Activated CD8-positive, alpha-beta memory T cell treated with anti-CD3 and anti-CD28 coated beads, Interleukin-2, amount 10 ng/mL, durations not matched to agents 7 days and 5 days (primary cell): ENCODE measurements around the gene PLB1. TPM values are rescaled to one million over a fixed set of nuclear protein-coding genes. Genes with fewer than 3 reads are reported as not detected.

Source experiments
- ATAC-seq: fragments of 150-1000 bp; cut with Tn5 transposase; one replicate; pipeline ENCODE4 v1.10.0; 2021; ENCODE audit warnings: moderate library complexity
- CTCF ChIA-PET: fragments of 350-600 bp; sonication (Branson Sonifier 250); formaldehyde crosslinking; loops from one replicate; lab custom pipeline; 2021; ENCODE audit warnings: antibody characterized with exemption; lab: Charles Lee
- DNase-seq: peaks from one replicate; pipeline ENCODE4 v3.0.0-alpha.2; 2020
- H3K27ac Mint-ChIP-seq: one replicate; pipeline ENCODE4 v1.8.0; 2021; ENCODE audit warnings: mild to moderate bottlenecking, mixed read lengths
- H3K27me3 Mint-ChIP-seq: one replicate; pipeline ENCODE4 v1.8.0; 2021; ENCODE audit warnings: mixed read lengths
- H3K36me3 Mint-ChIP-seq: one replicate; pipeline ENCODE4 v1.8.0; 2021; ENCODE audit warnings: mild to moderate bottlenecking, mixed read lengths
- H3K4me1 Mint-ChIP-seq: one replicate; pipeline ENCODE4 v1.8.0; 2021; ENCODE audit warnings: mixed read lengths
- H3K4me3 Mint-ChIP-seq: one replicate; pipeline ENCODE4 v1.8.0; 2021; ENCODE audit warnings: mild to moderate bottlenecking, moderate library complexity, mixed read lengths
- H3K9me3 Mint-ChIP-seq: one replicate; pipeline ENCODE4 v1.8.0; 2022; ENCODE audit warnings: low read depth, mixed read lengths
- total RNA-seq, 2 experiments: library from RNA; stranded (reverse); gene quantifications; one replicate each; pipeline ENCODE4 v1.2.3, GENCODE V29; 2021

The PLB1 gene
- total RNA-seq, 2 experiments from 2014 or later: 0.67 to 1.2 TPM

DNA sequence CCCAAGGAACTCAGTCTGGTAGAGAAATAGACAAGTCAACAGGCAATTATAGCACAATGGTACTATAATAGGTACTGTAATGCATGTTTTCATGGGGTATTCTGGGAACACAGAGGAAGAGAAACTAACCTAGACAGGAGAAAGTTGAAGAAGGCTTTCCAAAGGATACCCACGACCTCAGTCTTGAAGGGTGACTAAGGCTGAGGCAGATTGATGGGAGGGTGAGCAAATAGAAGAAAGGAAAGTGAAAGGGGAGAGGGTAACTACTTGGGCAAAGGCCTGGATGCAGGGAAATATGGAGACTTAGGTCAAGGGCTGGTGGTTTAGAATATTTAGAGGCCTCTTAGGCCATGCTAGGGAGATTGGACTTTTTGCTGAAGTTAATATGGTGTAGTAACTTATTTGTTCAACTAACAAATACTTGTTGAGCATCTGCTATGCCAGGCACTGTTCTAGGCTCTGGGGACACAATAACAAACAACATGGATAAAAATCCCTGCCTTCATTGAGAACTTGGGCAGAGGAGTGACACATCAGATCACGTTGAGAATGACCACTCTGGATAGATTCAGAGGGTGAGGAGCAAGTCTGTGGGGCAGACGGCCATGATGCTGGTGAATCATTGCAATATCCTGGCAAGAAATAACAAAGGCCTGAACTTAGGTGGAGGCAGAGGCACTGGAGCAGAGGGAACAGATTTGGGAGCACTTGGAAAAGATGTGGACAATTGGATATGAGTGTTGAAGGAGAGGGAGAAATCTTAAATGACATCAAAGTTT lies 56.4 kb downstream of the PLB1 start:
- H3K4me1 Mint-ChIP-seq: peaks cover 28% of the 10 kb centered on the region
- H3K9me3 Mint-ChIP-seq: no peaks in the 10 kb centered on the region
- no peaks in the 10 kb centered on the region for H3K36me3 Mint-ChIP-seq
- no peak overlapping the region for H3K4me3 Mint-ChIP-seq
- no peak for ATAC-seq
- no peaks in the 10 kb centered on the region for H3K27me3 Mint-ChIP-seq
- H3K27ac Mint-ChIP-seq: peak overlapping the region; percentile 3
- no peak for DNase-seq
- CTCF ChIA-PET: no interaction called here

DNA sequence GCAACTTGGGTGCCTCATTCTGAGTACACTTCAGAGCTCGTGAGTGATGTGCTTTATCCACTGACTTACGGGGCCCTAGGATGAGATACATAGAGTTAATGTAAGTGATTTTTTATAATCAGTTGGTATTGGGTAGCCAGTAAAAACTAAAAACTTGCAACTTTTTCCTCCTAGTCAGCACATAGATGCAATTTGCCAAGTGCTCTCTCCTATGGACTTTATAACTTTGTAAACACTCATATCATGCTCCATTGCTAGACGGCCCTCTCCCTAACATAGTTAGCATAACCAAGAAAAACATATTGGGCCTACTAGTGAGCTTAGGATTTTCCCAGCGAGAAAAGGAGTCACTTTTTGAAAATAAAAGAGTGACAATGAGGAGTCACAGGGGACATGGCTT lies 60.4 kb downstream of the PLB1 start:
- Mint-ChIP-seq H3K27ac (no peak overlapping the region), H3K4me1 (peaks cover 8% of the 10 kb centered on the region), H3K4me3 (no peak overlapping the region), H3K36me3 (no peaks in the 10 kb centered on the region), H3K27me3 (no peaks in the 10 kb centered on the region), H3K9me3 (no peaks in the 10 kb centered on the region)
- CTCF ChIA-PET: interaction anchor here (1.9 to 3.8 kb wide), 2 partner anchors 11 kb away, joined by 5 to 23 read pairs; no protein-coding TSS in a partner anchor
- DNase-seq (no peak), ATAC-seq (no peak)

DNA sequence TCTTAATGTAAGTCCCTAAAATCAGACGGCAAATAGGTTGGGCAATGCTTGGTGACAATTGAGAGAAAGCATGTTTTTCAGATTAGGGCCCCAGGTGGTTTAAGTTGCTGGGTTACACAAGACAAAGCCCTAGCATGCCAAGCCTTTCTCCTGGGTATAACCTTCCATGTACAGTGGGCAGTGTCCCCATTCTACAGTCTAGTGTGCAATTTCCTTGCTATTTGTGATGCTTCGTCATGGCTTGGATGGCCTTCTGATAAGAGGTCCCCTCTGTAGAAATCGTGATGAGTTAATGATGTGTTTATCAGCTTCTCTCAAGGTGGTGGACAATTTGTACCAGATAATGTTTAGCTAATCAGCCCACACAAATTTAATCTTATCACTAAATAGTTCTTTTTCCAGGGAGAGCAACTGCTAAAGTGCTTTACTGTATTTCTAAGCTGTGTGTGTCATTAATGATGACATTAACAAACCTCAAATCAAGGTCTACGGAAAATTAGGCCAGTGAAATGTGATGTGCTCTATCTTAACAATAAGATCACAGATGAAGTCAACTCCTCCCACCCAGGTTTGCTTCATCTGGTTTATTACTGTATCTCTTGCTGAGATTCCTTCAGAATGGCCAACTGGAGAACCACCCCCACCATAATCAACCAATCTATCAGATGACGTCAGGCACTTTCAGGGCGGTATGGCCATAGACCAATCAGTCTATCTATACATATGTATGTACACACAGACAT lies 61.7 kb downstream of the PLB1 start:
- DNase-seq (no peak), ATAC-seq (no peak)
- Mint-ChIP-seq H3K27ac (no peak overlapping the region), H3K9me3 (no peaks in the 10 kb centered on the region), H3K27me3 (no peaks in the 10 kb centered on the region), H3K36me3 (no peaks in the 10 kb centered on the region), H3K4me3 (no peak overlapping the region), H3K4me1 (peaks cover under 1% of the 10 kb centered on the region)
- CTCF ChIA-PET: interaction anchor here (0.7 to 3.8 kb wide), 3 partner anchors 10 to 36 kb away, joined by 3 to 23 read pairs (median 6); no protein-coding TSS in a partner anchor

DNA sequence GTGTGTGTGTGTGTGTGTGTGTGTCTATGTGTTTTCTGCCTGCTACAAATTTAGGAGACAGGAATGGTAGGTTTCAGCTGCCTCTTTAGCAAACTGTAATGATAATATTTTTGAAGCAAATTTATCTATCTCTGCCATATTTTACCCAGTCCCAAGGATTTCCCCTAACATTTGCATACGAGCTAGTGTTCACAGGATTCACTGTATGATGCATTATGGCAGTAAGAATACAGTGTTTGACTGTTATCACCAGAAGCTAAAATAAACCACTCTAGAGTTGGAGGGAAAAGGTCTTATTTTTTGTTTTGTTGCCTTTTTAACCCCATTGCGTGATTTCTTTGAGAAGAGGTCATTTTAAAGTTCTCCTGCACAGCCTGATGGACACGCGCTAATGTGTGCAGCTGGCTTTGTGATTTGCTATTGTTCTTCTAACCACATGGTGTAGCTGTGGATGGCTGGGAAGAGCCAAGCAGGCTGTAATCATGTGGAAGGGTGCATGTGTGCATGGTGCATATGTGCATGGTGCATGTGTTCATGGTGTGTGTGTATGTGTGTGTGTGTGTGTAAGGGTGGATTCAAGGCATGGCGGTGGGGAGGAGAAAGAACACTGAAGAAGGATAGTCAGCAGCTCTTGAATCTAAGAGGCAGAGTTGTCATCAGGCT lies 62.4 kb downstream of the PLB1 start:
- peaks cover 3% of the 10 kb centered on the region for H3K4me1 Mint-ChIP-seq
- no peak for DNase-seq

DNA sequence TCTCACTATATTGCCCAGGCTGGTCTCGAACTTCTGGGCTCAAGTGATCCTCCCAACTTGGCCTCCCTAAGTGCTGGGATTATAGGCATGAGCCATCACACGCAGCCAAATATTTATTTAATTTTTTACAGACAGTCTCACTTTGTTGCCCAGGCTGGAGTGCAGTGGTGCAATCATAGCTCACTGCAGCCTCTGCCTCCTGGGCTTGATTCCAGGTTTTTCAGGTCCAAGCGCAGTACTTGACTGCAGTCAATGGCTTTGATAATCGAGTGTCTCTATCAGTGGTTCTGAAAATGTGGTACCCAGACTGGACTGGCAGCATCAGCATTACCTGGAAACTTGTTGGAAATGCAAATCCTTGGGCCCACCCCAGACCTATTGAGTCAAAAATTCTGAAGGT lies 63.1 kb downstream of the PLB1 start:
- CTCF ChIA-PET: interaction anchor here (2.2 to 3.8 kb wide), 2 partner anchors 8 to 11 kb away, joined by 6 to 23 read pairs; no protein-coding TSS in a partner anchor
- H3K27ac Mint-ChIP-seq: no peak overlapping the region
- ATAC-seq (no peak), DNase-seq (no peak)
- H3K36me3 Mint-ChIP-seq: no peaks in the 10 kb centered on the region
- peaks cover 3% of the 10 kb centered on the region for H3K4me1 Mint-ChIP-seq
- no peaks in the 10 kb centered on the region for H3K9me3 Mint-ChIP-seq
- H3K27me3 Mint-ChIP-seq: no peaks in the 10 kb centered on the region
- no peak overlapping the region for H3K4me3 Mint-ChIP-seq

More for the DNA sequence above, 62.4 kb downstream of the PLB1 start:
- Mint-ChIP-seq H3K27ac (no peak overlapping the region), H3K4me3 (no peak overlapping the region), H3K9me3 (no peaks in the 10 kb centered on the region), H3K36me3 (no peaks in the 10 kb centered on the region), H3K27me3 (no peaks in the 10 kb centered on the region)
- ATAC-seq: no peak
- CTCF ChIA-PET: interaction anchor here (0.7 to 3.8 kb wide), 3 partner anchors 9 to 35 kb away, joined by 3 to 23 read pairs (median 6); no protein-coding TSS in a partner anchor

- no peak for ATAC-seq
- CTCF ChIA-PET: interaction anchor here (0.7 to 4.9 kb wide), 4 partner anchors 11 to 52 kb away, joined by 3 to 43 read pairs (median 4); no protein-coding TSS in a partner anchor
- Mint-ChIP-seq H3K9me3 (no peaks in the 10 kb centered on the region), H3K27ac (no peak overlapping the region), H3K4me1 (peaks cover 22% of the 10 kb centered on the region), H3K4me3 (no peak overlapping the region), H3K27me3 (peaks cover 10% of the 10 kb centered on the region), H3K36me3 (no peaks in the 10 kb centered on the region)
- no peak for DNase-seq
These were observed 68.0 kb downstream of the PLB1 start for GRCh38 chr2:28563869-28564268.

DNA sequence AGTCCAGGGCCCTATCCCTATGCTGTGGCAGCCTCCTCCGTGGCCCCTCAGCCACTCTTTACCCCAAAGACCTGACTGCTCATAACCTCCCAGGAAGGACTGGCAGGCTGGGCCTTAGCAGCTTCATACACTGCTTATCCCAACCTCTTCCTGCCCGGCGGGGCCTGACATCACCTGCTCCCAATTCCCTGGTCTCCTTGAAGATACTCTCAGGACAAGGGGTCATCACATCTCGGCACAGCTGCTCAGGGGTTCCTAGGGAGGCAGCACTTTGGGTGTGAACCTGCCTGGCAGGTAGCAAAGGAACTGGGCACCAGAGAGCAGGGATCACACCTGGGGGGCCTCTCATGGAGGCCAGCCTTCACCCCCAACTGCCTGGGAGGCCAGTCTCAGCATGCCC lies 68.5 kb downstream of the PLB1 start:
- ATAC-seq: no peak

GRCh38 chr2:28565033-28565432 lies 69.2 kb downstream of the PLB1 start:
- Mint-ChIP-seq H3K36me3 (peaks cover 1% of the 10 kb centered on the region), H3K27me3 (peaks cover 12% of the 10 kb centered on the region), H3K9me3 (no peaks in the 10 kb centered on the region), H3K4me1 (peaks cover 22% of the 10 kb centered on the region), H3K4me3 (no peak overlapping the region), H3K27ac (no peak overlapping the region)
- CTCF ChIA-PET: interaction anchor here (0.6 to 4.9 kb wide), 4 partner anchors 12 to 187 kb away, joined by 4 to 43 read pairs (median 8); partner anchors contain the start of gene PPP1CB
- DNase-seq (no peak), ATAC-seq (no peak)

More for the DNA sequence above, 68.5 kb downstream of the PLB1 start:
- Mint-ChIP-seq H3K4me1 (peaks cover 22% of the 10 kb centered on the region), H3K4me3 (no peak overlapping the region), H3K36me3 (no peaks in the 10 kb centered on the region), H3K27ac (no peak overlapping the region), H3K9me3 (no peaks in the 10 kb centered on the region), H3K27me3 (peaks cover 12% of the 10 kb centered on the region)
- CTCF ChIA-PET: interaction anchor here (0.7 to 4.9 kb wide), 4 partner anchors 11 to 51 kb away, joined by 3 to 43 read pairs (median 4); no protein-coding TSS in a partner anchor
- no peak for DNase-seq

GRCh38 chr2:28565720-28566295 lies 69.9 kb downstream of the PLB1 start:
- no peak for DNase-seq
- ATAC-seq: no peak
- Mint-ChIP-seq H3K27ac (no peak overlapping the region), H3K4me1 (peaks cover 22% of the 10 kb centered on the region), H3K27me3 (peaks cover 12% of the 10 kb centered on the region), H3K36me3 (peaks cover 5% of the 10 kb centered on the region), H3K9me3 (peaks cover 1% of the 10 kb centered on the region), H3K4me3 (peak overlapping the region; percentile 84)
- CTCF ChIA-PET: interaction anchor here (0.7 to 4.9 kb wide), 33 partner anchors 9 to 645 kb away, joined by 3 to 43 read pairs (median 6); partner anchors contain the start of genes PPP1CB, TRMT61B and WDR43

DNA sequence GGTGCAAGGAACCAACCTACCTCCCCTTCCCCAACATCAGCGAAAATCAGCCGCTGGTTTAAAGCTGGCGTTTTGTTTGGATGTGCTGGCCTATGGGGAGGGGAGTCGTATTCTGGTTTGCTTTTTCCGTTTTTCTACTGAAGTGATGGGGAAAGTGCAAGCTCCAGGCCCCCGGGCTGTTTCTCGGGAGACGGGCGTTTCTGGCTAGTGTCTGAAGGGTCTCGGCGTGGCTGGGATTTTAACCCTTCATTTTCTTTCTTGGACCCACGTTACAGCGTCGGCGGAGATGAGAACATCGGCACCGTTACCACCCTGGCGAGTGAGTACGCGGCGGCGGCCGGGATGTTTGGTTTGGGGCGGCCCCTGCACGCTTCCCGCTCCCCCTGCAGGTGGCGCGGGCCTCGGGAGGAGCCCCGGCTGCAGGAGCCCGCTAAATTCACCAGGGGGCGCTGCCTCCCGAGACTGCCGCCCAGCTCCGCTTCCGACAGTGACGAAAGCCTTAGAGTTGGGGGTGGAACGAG lies 70.7 kb downstream of the PLB1 start:
- Mint-ChIP-seq H3K36me3 (peaks cover 7% of the 10 kb centered on the region), H3K27me3 (peaks cover 16% of the 10 kb centered on the region), H3K4me3 (peak overlapping the region; percentile 84), H3K4me1 (peaks cover 22% of the 10 kb centered on the region), H3K9me3 (peaks cover 6% of the 10 kb centered on the region), H3K27ac (peak overlapping the region; percentile 84)
- CTCF ChIA-PET: interaction anchor here (0.7 to 4.9 kb wide), 43 partner anchors 9 to 644 kb away, joined by 3 to 43 read pairs (median 4); partner anchors contain the start of genes PPP1CB, TRMT61B and WDR43
- ATAC-seq (peak; percentile 95), DNase-seq (peak; percentile 91)

DNA sequence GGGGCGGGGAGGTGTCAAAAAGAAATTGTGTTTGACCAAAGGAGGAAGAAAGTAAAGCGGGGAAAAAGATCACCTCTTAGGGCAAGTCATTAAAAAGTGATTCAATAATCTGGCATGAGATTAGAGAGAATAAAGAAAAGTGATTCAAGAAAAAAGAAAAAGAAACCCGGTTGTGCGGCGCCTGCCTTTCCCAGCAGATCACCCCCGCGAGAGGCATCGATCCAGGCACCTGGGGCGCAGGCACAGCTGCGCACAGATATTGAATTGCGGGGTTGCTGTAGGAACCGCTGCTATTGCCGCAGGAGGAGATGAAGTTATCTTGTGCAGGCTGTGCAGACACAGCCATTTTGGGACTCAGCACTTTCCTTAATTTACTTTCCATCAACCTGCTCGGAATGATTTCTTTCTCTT lies 71.2 kb downstream of the PLB1 start:
- Mint-ChIP-seq H3K27me3 (peaks cover 18% of the 10 kb centered on the region), H3K36me3 (peaks cover 7% of the 10 kb centered on the region), H3K27ac (peak overlapping the region; percentile 84), H3K9me3 (peaks cover 8% of the 10 kb centered on the region), H3K4me1 (peaks cover 22% of the 10 kb centered on the region), H3K4me3 (peak overlapping the region; percentile 84)
- ATAC-seq: peak; percentile 37
- DNase-seq: peak; percentile 52
- CTCF ChIA-PET: interaction anchor here (0.6 to 4.9 kb wide), 41 partner anchors 10 to 643 kb away, joined by 3 to 43 read pairs (median 4); partner anchors contain the start of genes PPP1CB, TRMT61B and WDR43

- Mint-ChIP-seq H3K4me1 (peaks cover 19% of the 10 kb centered on the region), H3K4me3 (peak overlapping the region; percentile 84), H3K36me3 (peaks cover 7% of the 10 kb centered on the region), H3K27me3 (peaks cover 18% of the 10 kb centered on the region), H3K27ac (no peak overlapping the region), H3K9me3 (peaks cover 8% of the 10 kb centered on the region)
- ATAC-seq (no peak), DNase-seq (no peak)
- CTCF ChIA-PET: interaction anchor here (0.6 to 4.9 kb wide), 8 partner anchors 11 to 630 kb away, joined by 3 to 43 read pairs (median 12); partner anchors contain the start of gene TRMT61B
These were observed 72.2 kb downstream of the PLB1 start for GRCh38 chr2:28568036-28568435.
